ENCODE results near the gene RFX1.
"Not testable (repeated sequence)": the region's sequence is repeated elsewhere in the genome, so short reads cannot be mapped to it uniquely, and the experiment has no call there.

The RFX1 gene

GRCh38 chr19:13934785-13935109 lies 71.4 kb downstream of the RFX1 start:
- no peak for DNase-seq (ENCODE audit: low read depth in 1 of 2, low spot score in 1 of 2)
- in situ Hi-C loops (cut with HindIII; ENCODE audit: low pct_unique_long_range_greater_than_20kb, low sequenced_read_pairs): no loop called here
- no peak for TF ChIP-seq JUND (IDR thresholded peaks at IDR 0.05; ENCODE audit: low read depth)

DNA sequence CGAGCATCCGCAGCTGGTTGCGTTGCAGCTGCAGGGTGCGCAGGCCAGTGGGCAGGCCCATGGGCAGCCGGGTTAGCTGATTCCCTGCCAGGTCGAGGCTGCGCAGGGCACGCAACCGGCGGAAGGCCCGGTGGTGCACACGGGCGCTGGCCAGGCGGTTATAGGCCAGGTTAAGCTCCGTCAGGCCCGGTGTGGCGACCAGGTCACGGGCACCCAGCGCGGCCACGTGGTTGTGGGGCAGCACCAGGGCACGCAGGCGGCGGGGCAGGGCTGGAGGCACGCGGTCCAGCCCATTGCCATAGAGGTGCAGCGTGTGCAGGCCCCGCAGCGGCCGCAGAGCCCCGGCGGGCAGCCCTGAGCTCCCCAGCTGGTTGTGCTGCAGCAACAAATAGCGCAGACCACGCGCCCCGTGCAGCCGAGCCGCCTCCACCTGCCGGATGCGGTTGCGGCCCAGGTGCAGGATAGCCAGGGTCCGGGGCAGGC lies 73.2 kb downstream of the RFX1 start:
- in situ Hi-C loops (cut with HindIII; ENCODE audit: low pct_unique_long_range_greater_than_20kb, low sequenced_read_pairs): no loop called here
- DNase-seq (ENCODE audit: low read depth in 1 of 2, low spot score in 1 of 2): no peak
- TF ChIP-seq JUND (IDR thresholded peaks at IDR 0.05; ENCODE audit: low read depth): no peak

DNA sequence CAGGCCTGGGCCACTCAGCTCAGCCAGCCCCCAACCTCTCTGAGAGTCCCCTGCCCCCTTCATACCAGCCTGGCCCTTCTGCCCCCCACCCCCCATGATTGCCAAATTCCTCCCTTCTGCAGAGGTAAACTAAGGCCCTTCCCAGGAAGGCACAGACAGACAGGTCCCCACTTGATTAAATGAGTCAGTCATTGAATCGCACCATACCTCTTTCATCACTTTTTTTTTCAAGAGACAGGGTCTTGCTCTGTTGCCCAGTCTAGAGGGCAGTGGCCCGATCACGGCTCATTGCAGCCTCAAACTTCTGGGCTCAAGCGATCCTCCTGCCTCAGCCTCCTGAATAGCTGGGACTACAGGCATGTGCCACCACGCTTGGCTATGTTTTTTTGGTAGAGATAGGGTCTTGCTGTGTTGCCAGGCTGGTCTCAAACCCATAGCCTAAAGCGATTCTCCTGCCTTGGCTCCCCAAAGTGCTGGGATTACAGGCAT lies 73.9 kb downstream of the RFX1 start:
- TF ChIP-seq JUND (IDR thresholded peaks at IDR 0.05; ENCODE audit: low read depth): no peak

DNA sequence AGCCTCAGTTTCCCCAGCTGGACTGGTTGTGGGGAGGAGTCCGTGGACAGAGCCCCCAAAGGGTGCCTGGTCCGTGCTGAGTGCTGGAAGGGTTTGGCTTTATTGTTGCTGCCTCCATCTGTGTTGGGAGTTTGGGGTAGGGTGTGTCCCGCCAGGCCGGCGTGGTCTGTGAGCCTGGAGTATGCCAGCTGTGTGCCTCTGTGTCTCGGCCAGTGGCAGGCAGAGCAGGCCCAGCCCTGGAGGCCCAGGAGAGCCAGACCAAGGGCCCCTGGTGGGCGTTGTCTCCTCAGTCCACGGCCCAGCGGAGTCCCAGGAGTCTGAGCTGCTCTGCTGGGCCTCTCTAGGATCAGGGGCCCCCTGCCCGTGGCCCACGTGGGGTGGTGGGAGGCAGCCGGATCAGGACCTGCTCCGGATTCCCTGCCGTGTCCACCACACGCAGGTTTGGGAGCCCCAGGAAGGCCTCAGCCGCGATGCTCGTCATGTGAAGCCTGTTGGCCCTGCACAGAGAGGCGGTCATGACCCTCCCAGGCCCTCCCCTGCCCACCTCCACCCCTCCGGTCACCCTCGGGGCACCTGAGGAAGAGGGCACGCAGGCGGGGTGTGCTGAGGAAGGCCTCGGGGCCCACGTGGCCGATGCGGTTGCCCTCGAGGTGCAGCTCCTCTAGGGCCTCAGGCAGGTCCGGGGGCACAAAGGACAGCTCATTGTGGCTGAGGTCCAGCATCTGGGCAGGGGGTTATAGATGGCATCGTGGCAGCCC lies 74.5 kb downstream of the RFX1 start:
- TF ChIP-seq JUND (IDR thresholded peaks at IDR 0.05; ENCODE audit: low read depth): no peak
- in situ Hi-C loops (cut with HindIII; ENCODE audit: low pct_unique_long_range_greater_than_20kb, low sequenced_read_pairs): no loop called here

More for the DNA sequence above, 73.9 kb downstream of the RFX1 start:
- no peak for DNase-seq (ENCODE audit: low read depth in 1 of 2, low spot score in 1 of 2)
- in situ Hi-C loops (cut with HindIII; ENCODE audit: low pct_unique_long_range_greater_than_20kb, low sequenced_read_pairs): no loop called here

DNA sequence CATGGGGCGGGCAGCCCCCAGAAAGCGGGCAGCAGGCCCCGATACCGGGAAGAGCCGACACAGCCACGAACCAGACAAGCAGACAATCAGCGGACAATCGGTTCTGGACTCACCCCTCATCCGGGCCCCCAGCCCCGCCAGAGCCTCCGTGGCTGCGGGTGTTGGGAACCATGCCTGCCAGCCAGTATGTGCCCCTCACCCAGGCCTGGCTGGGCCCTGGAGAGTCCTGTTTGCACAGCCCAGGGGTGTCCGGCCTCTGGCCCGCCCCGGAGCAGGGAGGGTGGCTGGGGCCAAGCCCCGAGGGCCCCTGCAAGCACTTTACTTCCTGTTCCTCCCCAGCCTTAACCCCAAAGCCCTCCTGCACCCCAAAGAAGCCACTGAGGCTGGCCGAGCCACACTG lies 75.7 kb downstream of the RFX1 start:
- DNase-seq (ENCODE audit: low read depth in 1 of 2, low spot score in 1 of 2): no peak
- TF ChIP-seq JUND (IDR thresholded peaks at IDR 0.05; ENCODE audit: low read depth): no peak
- in situ Hi-C loops (cut with HindIII; ENCODE audit: low pct_unique_long_range_greater_than_20kb, low sequenced_read_pairs): no loop called here

More for the DNA sequence above, 74.5 kb downstream of the RFX1 start:
- DNase-seq (ENCODE audit: low read depth in 1 of 2, low spot score in 1 of 2): no peak

GRCh38 chr19:13929956-13930355 lies 76.2 kb downstream of the RFX1 start:
- in situ Hi-C loops (cut with HindIII; ENCODE audit: low pct_unique_long_range_greater_than_20kb, low sequenced_read_pairs): no loop called here
- no peak for TF ChIP-seq JUND (IDR thresholded peaks at IDR 0.05; ENCODE audit: low read depth)
- DNase-seq (ENCODE audit: low read depth in 1 of 2, low spot score in 1 of 2): no peak

- DNase-seq (ENCODE audit: low read depth in 1 of 2, low spot score in 1 of 2): no peak
- in situ Hi-C loops (cut with HindIII; ENCODE audit: low pct_unique_long_range_greater_than_20kb, low sequenced_read_pairs): no loop called here
- no peak for TF ChIP-seq JUND (IDR thresholded peaks at IDR 0.05; ENCODE audit: low read depth)
These were observed 76.8 kb downstream of the RFX1 start for GRCh38 chr19:13929340-13929739.

- no peak for DNase-seq (ENCODE audit: low read depth in 1 of 2, low spot score in 1 of 2)
- in situ Hi-C loops (cut with HindIII; ENCODE audit: low pct_unique_long_range_greater_than_20kb, low sequenced_read_pairs): no loop called here
- TF ChIP-seq JUND (IDR thresholded peaks at IDR 0.05; ENCODE audit: low read depth): no peak
These were observed 79.4 kb downstream of the RFX1 start for GRCh38 chr19:13926715-13927114.

- TF ChIP-seq JUND (IDR thresholded peaks at IDR 0.05; ENCODE audit: low read depth): no peak
- DNase-seq (ENCODE audit: low read depth in 1 of 2, low spot score in 1 of 2): no peak
- in situ Hi-C loops (cut with HindIII; ENCODE audit: low pct_unique_long_range_greater_than_20kb, low sequenced_read_pairs): no loop called here
These were observed 80.1 kb downstream of the RFX1 start for GRCh38 chr19:13926010-13926409.

DNA sequence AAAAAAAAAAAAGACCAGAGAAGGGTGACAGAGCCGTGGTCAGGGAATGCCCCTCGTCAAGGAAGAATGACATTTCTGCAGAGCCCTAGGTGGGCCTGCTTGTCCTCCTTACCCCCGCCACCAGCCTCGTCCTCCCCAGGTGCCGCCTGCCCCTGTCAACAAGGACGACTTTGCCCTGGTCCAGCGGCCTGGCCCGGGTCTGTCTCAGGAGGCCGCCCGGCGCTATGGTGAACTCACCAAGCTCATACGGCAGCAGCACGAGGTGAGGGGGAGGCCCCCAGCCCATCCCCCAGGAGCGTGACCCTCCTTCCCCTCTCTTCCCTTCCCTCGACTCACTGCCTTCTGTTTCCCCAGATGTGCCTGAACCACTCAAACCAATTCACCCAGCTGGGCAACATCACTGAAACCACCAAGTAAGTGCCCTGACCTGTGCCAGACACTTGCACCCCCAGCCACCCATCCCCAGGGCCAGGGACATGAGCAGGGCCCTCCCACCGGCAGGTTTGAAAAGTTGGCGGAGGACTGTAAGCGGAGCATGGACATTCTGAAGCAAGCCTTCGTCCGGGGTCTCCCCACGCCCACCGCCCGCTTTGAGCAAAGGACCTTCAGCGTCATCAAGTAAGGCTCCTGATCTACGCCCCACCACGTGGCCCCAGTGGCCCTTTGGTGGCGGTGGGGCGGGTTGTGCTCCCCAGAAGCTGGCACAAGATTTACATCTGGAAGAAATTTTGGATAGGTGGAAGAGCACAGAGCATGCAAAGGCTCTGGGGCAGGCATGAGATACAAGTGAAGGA lies 82.7 kb downstream of the RFX1 start:
- in situ Hi-C loops (cut with HindIII; ENCODE audit: low pct_unique_long_range_greater_than_20kb, low sequenced_read_pairs): no loop called here
- DNase-seq (ENCODE audit: low read depth in 1 of 2, low spot score in 1 of 2): no peak
- TF ChIP-seq JUND (IDR thresholded peaks at IDR 0.05; ENCODE audit: low read depth): no peak

DNA sequence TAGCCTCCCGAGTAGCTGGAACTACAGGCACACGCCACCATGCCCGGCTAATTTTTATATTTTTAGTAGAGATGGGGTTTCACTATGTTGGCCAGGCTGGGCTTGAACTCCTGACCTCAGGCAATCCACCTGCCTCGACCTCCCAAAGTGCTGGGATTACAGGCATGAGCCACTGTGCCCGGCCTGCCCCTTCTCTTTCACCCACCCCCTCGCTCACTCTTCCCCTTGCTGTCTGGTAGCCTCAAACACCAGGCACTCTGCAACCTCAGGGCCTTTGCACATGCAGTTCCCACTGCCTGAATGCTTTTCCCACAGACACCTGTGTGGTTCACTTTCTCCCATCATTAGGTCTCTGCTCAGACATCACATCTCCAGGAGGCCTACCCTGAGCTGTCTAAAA lies 84.0 kb downstream of the RFX1 start:
- DNase-seq (ENCODE audit: low read depth in 1 of 2, low spot score in 1 of 2); in situ Hi-C loops (cut with HindIII; ENCODE audit: low pct_unique_long_range_greater_than_20kb, low sequenced_read_pairs): not testable (repeated sequence)

GRCh38 chr19:13920940-13921747 lies 85.0 kb downstream of the RFX1 start:
- no peak for TF ChIP-seq JUND (IDR thresholded peaks at IDR 0.05; ENCODE audit: low read depth)
- DNase-seq (ENCODE audit: low read depth in 1 of 2, low spot score in 1 of 2): peak; percentile 71 to 80
- in situ Hi-C loops (cut with HindIII; ENCODE audit: low pct_unique_long_range_greater_than_20kb, low sequenced_read_pairs): no loop called here

All from T47D (cell line).